IPS-18c (cell line): ENCODE measurements around the gene EHD3.

Source experiments
- H3K4me3 ChIP-seq: 2 replicates; pipeline ENCODE4 v1.7.0; 2013; ENCODE audit warnings: low read depth, mild to moderate bottlenecking, low read length, moderate library complexity; ENCODE audit not compliant: insufficient read depth
- H3K9me3 ChIP-seq: one replicate; pipeline ENCODE4 v1.6.1; 2013; ENCODE audit warnings: mild to moderate bottlenecking, low read length, moderate library complexity; ENCODE audit not compliant: control insufficient read depth, insufficient read depth

The EHD3 gene

DNA sequence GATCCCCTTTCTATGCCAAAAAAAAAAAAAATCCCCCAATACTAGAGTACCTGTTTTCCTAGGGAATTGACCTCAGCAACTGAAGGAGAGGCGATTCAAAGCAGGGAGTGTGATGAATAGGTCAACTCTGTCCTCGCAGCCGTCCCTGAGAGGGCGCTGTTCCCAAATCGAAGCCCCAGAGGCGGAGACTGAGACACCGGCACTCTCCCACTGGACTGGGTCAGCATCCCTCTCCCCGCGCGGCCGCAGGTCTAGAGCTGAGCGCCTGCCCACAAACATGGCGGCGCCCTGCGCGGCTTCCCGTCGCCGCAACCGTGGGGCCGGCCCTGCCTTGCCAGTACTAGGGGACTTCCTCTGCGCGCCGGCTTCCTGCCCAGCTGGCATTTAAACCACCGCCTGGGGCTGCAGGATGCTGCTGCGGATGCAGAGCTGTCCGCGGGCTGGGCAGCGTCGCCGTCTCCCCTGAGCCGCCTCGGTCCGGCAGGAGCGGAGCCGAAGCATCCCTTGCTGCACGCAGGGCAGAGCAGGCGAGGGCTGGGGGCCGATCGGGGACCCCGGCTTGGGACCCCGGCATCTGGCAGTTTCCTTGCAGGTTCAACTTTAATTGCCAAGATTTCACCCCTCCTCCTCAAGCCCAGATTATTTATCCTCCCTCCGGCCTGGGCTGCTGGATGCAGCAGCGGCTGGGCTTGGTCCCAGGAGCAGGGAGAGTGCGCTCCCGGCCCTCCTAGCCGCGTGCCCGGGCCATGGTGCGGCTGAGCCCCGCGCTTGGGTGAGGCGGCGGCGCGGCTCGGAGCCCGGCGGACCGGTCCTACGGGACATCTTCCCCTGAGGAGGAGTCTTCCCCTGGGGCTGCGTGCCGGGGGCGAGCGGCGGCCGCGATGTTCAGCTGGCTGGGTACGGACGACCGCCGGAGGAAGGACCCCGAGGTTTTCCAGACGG, at the start of gene EHD3:
Gene EHD3, plus strand, starts transcription at position 412 of the 942 bp plus-strand sequence. Its CDS starts 470 bp downstream, at position 882.
- Histone ChIP-seq H3K9me3 (no peaks in the 10 kb centered on the region), H3K4me3 (peak within 1 kb of the TSS; percentile 71)

DNA sequence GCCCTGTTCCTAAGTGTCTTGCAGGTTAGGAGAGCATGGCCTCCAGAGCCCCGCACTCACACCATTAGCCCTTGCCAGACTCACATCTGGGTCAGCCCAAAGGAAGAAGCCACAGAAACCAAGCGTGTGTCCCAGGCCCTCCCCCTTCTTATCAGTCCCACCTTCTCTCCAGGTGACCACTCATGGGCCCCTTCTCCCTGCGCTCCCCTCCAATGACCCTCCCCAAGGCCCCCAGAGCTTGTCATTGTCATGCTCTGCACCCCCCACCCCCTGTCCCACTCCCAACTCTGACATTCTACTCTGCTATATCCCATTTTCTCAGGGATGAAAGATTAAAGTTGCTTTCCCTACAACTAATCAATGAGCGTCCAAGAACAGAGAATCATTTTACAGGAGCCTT, 46.8 kb upstream of the EHD3 start:
- Histone ChIP-seq H3K4me3 (no peak overlapping the region), H3K9me3 (no peaks in the 10 kb centered on the region)

DNA sequence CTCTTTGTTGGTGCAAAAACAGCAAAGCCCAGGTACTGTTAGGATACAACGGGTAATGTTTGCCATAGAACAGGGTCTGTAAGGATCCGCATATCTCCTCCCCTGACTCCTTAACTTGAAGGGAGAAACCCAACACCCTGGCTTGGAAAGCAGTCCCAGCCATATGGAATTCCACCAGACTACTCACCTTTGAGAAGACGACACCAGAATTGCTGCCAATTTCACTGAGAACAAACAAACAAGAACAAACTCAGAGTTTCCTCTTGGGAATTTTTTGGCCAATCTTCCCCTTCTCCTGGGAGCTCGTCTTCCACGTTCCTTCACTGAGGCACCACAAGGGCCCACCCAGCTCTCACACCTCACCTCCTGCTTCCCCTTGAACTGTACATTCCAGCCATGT, 45.8 kb upstream of the EHD3 start:
- no peak overlapping the region for H3K4me3 ChIP-seq

DNA sequence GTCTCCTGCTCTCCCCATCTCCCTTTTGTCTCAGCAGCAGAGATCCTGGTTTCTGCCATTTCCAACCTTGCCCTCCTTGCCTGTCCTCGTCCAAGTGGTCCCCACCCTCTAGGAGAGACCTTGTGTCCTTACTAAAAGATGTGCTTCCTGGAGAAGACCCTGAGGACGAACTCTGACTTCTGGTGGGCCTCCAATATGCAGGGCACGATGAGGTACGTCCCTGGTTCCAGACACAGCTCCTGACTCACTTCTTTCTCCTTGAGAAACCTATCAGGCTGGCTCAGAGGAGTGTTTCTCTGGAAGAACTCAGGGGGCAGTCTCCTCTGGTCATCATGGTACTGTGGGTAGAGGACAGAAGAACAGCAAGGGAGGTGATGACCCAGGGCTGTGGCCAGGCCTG, 44.8 kb upstream of the EHD3 start:
- Histone ChIP-seq H3K4me3 (no peak overlapping the region), H3K9me3 (no peaks in the 10 kb centered on the region)

More for the DNA sequence above, 45.8 kb upstream of the EHD3 start:
- H3K9me3 ChIP-seq = no peaks in the 10 kb centered on the region

DNA sequence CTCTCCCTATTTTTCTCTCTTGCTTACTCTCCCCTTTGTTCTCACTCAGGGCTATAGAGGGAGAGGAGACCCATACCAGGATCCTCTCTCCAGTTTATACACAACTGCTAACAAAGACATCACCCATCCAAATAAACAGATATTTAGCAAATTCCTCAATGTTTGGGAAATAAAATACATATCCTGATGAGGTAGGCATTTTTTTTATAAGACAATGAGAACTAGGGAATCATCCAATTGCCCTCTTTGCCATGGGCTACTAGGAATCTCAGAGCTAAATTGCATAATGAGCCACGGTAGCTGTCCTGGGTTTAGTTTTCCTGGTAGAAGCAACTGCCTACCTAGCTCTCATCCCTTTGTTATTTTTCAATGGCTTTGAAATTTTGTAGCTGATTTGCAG, 43.8 kb upstream of the EHD3 start:
- Histone ChIP-seq H3K9me3 (no peaks in the 10 kb centered on the region), H3K4me3 (no peak overlapping the region)

DNA sequence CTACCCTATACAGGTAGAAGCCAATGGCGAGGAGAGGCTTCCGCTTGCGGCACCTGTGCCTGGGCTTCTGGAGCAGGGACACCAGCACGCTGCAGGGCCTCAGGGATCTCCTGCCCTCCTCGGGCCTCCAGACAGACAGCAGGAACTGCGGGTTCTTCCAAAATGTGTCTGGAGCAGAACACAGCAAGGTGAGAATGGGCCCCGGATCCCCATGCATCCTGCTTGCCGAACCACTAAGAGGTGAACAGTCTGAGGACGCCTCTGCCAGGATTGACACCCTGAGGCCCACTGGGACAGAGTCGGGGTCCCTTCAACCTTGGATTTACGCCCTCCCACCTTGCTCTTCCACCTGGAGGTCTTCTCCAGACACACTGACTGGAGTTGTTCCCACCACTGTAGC, 42.0 kb upstream of the EHD3 start:
- Histone ChIP-seq H3K9me3 (no peaks in the 10 kb centered on the region), H3K4me3 (no peak overlapping the region)

DNA sequence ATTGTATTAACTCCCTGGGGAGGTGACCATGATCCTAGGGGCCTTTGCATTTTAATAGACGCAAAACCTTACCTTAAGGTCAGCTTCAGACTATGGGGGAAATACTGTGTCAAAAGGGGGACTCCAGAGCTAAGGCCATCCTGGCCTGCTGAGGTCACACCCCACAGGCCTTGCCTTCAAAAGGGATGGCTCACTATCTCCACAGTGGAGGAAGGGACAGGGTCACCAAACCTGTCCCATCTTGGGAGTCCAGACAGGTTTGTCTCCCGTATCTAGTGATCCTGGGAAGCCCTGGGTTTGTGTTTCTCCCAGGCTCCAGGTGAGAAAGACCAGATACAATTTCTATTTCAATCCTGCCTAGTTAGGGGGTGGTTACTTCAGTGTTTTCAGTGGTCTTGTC, 41.6 kb upstream of the EHD3 start:
- no peaks in the 10 kb centered on the region for H3K9me3 ChIP-seq

DNA sequence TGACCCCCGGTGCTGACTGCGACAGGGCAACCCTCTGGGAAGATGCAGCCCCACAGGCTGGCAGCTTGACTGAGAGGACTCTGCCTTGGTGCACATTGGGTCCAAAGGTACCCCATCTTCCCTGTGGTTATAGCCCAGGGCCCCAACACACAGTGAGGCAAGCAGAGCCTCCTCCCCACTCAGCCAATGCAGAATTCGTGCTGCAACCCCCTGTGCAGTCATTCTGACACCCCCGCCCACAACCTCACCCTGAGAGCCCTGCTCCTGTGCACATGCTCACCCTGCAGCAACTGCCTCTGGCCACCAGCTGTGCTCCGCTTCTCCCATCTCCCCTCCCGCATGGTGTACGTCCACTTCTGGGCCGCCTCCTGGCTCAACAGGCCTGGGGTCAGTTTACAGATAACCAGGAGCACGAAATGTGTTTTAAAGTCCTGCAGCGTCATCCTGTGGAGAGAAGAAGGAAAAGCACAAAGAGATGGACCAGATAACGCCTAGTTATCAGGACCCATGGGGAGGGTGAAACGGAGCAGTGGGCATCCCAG, 41.0 kb upstream of the EHD3 start:
- Histone ChIP-seq H3K9me3 (no peaks in the 10 kb centered on the region), H3K4me3 (no peak overlapping the region)

More for the DNA sequence above, 41.6 kb upstream of the EHD3 start:
- H3K4me3 ChIP-seq = no peak overlapping the region

DNA sequence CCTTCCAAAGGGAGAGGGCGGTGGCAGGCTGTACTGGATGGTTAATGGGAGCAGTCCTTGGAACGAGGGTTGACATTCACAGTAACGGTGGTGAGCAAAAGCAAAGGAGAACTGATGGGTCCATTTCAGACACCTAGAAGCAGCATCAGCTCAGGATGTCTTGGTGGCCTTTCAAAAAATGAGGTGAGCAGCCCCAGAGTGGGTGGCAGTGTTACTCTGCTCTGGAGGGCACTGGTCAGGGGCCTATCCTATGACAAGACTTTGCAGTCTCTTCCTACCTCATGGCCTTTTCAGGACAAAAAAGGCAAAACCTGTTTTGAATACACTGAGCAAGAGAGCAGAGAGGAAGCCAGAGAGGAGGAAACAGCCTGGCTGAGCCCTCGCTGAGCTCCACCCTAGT, 40.1 kb upstream of the EHD3 start:
- Histone ChIP-seq H3K4me3 (no peak overlapping the region), H3K9me3 (no peaks in the 10 kb centered on the region)

DNA sequence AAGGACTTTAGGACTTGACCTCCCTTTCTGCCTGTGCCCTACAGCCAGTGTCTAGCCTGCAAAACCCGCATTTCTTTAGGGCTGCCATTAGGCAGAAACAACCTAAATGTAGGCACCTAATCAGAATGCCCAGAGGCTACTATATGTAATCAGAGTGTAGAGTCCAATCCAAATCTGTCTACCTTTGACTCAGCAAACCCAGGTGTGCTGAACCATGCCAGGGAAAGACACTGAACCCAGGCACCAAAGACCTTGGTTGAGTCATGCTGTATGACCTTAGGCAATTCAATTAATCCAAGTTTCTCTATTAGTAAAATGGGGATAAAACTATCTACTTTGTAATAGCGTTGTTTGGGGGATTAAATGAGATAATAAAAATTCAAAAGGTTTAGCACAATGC, 37.3 kb upstream of the EHD3 start:
- Histone ChIP-seq H3K9me3 (no peaks in the 10 kb centered on the region), H3K4me3 (no peak overlapping the region)

DNA sequence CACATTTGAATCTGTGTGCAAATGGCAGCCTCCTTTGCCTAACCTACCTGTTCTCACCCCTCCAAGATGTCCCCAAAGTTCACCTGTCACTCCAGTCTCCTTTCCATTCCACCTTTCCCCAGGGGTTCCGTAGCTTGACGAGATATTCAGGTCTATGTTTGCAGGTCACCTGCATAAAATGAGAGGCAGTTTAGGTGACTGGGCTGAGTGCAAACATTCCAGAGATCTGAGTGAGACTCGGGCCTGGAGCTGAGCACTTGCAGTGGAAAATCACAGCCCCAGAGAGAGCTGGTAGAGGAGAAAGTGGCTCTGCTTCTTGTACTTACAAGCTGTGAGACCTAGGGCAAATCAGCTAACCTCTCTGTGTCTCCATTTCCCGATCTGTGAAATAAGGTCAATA, 36.8 kb upstream of the EHD3 start:
- Histone ChIP-seq H3K4me3 (no peak overlapping the region), H3K9me3 (no peaks in the 10 kb centered on the region)

DNA sequence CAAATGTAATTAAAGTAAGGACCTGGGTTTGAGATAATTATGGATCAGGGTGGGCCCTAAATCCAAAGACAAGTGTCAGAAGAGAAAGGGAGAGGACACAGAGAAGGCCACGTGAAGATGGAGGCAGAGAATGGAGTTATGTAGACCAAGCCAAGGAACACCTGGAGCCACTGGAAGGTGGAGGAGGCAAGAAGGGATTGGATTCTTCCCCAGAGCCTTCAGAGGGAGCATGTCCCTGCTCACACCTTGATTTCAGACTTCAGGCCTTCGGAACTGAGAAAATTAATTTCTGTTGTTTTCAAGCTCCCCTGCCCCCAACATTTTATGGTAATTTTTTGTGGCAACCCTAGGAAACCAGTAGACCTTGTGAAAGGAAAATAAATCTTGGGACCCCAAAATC, 36.3 kb upstream of the EHD3 start:
- H3K4me3 ChIP-seq = no peak overlapping the region
- H3K9me3 ChIP-seq = no peaks in the 10 kb centered on the region

DNA sequence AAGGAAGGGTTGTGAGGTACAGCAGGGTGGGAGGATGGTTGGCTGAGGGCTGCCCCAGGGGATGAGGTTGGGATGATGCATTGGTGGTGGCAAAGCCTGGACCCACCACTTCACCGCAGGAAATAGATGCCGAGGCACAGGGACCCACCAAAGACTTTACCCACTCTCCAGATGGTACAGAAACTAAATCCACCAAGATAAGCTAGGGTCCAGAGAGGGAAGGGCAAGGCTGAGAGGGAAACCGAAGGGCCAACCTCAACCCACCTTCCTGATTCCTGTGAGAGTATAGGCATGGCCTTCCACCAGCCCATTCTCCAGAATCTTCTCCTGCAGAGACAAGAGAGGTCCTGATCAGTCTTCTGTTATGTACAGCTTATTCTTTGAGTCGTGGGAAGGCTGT, 34.7 kb upstream of the EHD3 start:
- Histone ChIP-seq H3K9me3 (no peaks in the 10 kb centered on the region), H3K4me3 (no peak overlapping the region)

DNA sequence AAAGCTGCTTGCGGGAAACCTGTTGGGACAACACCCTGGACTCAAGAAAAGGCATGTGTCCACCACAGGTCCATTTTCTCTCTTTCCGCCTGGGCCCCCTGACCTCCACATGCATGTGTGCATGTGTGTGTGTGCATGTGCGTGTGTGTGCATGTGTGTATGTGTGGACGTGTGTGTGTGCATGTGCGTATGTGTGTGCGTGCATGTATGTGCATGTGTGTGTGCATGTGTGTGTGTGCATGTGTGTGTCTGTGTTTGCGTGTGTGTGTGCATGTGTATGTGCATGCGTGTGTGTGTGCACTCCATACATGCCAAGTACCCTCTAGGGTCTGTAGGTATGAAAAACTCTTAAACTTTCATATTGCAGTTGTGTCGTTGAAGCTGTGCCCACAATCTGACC, 33.0 kb upstream of the EHD3 start:
- no peak overlapping the region for H3K4me3 ChIP-seq
- H3K9me3 ChIP-seq = no peaks in the 10 kb centered on the region

DNA sequence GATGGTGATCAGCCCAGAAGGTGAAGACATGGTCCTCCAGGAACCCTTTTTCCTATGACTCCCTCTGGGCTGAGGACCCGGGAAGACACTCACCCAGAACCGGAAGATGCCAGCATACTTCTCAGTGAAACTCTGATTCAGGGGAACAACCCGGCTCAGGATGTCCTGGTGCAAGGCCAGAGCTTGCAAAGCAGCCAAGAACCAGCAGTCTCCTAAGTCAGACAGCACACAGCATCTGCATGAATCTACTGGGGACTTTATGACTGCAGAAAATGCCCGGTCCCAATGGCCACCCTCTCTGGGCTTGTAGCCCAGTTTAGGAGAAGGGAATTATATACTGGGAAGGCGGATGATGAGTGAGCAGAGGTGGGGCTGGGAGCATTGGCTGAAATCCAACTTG, 31.9 kb upstream of the EHD3 start:
- Histone ChIP-seq H3K4me3 (no peak overlapping the region), H3K9me3 (no peaks in the 10 kb centered on the region)

DNA sequence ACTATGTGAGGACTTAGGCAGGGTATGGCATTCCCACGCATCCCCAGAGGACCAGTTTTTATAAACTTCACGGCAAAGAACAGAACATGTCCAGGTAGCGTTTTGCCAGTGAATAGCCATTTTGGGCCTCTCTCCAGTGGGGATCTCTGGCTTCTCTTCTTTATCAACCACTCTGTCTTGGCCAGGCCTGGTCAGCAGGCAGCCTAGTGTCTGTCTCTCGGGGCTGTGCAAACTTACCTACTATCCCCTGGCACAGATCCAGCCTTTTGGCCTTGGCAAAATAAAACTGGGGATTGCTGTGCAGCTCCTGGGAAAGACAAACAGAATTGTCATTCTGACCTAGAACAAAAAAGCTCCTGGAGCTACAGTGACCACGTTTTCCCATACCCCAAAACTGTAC, 31.1 kb upstream of the EHD3 start:
- no peaks in the 10 kb centered on the region for H3K9me3 ChIP-seq

DNA sequence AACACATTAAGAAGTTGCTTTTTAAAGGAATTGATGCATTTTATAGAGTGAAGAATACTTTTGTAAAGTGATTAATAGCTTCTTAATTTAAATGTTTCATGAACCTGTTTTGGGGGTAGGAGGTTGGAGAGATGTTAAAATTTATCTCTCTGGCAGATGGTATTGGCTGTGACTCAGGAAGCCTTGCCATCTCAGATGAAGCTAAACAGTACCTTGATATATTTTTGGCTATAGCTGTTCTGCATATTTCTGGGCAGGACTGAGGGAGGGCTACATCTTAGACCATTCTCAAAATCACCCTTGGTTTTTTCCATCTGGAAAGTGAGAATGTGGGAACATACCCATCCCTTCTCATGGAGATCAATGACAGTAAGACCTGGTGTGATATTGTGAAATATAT, 30.0 kb upstream of the EHD3 start:
- Histone ChIP-seq H3K4me3 (no peak overlapping the region), H3K9me3 (no peaks in the 10 kb centered on the region)

More for the DNA sequence above, 31.1 kb upstream of the EHD3 start:
- H3K4me3 ChIP-seq = no peak overlapping the region

DNA sequence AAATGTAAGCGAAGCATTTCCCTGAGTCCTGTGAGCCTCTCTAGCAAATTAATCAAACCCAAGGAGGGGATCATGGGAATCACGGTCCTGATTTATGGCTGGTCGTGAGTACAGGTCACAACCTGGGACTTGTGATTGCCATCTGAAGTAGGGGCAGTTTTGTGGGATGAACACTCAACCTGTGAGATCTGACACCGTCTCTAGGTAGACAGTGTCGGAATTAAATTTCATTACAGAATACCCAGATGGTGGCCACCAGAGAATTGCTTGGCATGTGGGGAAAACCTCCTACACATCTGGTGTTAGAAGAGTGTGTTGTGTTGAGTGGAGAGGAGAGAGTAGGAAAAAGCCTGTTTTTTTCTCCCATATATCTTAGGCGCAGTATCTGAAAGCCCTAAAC, 29.2 kb upstream of the EHD3 start:
- H3K9me3 ChIP-seq = no peaks in the 10 kb centered on the region
- no peak overlapping the region for H3K4me3 ChIP-seq
